NK-92 treated with Interleukin-12 subunit alpha and Interleukin-12 subunit beta, amount 100 ng/mL, for 24 hours (cell line): ENCODE results near the gene MRPL11.

Experiments used
- DNase-seq: peaks from one replicate; lab custom pipeline; 2025; lab: John Stamatoyannopoulos, UW

Gene MRPL11

DNA sequence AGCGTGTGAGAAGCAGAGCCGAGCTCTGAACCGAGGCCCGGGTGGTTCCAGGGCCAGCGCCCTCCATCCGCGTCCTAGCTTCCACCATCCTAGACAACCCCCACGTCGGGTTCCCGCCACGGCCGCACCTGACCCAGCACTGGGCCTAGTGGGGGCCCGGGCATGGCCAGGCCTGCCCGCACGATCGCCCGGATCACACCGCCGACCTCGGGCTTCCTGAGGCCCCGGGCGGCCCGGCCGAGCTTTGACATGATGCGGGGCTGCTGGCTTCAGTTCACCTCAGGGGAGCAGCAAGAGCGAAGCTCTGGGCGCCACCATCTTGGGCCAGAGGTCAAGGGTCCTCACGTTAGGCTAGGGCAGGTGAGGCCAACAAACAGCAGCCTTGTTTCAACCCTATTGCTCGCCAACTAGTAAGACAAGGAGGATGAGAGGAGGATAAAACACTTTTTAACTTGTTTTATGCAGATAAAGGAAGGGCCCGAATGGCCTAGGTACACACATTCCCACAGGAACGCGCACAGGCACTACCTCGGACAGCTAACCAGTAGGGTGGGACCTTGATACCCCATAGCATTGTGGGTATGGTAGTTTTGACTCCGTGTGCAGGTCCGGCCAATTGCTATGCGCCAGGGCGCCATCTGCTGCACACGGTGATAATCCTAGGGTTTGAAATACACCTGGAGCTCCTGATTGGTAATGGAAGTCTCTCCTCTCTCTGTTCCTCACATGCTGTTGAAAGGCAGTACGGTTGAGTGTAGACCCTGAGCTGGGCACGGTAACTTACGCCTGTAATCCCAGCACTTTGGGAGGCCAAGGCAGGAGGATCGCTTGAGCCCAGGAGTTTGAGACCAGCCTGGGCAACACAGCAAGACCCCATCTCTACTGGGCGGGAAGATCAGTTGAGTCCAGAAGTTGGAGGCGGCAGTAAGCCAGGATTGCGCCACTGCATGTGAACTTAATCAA, at the start of gene MRPL11:
Gene MRPL11 (minus strand): TSS at position 345 of the 963 bp plus-strand sequence. CDS start 94 bp downstream, at position 251.
- DNase-seq = peak; percentile 79

- no peak for DNase-seq
Measured at GRCh38 chr11:66484806-66485380, 46.2 kb upstream of the MRPL11 start.

GRCh38 chr11:66480117-66480938, 41.7 kb upstream of the MRPL11 start, which contains the start of gene DPP3:
Gene DPP3 (plus strand): TSS chr11:66480434. CDS start chr11:66482201, 1,767 bp downstream.
- peak; percentile 96 for DNase-seq

DNA sequence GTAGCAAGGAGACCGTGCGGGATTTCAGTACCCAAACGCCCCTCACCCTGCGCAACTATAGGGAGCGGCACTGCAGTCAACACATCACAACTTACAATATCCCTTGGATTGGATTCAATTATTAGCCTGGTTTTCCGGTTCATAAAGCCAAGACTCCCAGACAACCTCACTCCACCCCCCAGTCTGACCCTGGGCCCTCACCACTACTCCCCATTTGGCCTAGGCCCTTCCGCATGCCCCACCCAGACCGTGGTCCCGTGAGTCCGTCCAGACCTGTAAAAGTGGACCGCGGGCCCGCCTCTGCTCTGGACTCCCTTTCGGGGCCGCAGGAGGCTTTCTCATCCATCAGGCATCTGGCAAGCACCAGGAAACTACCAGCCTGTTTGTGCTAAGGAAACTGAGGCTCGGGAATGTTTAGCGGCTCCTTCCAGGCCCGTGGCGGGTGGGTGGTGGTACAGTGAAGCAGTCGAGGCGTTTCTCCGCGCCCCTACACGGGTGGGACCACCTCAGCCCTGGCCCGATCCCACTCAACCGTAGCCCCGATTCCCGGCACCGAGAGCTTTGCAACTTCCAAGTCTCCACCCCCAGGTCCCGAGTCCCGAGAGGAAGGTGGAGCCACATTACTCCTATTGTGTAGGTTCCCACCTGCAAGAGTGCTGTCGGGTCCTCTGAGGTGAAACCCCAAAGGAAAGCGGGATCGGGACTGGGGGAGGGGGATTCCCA, 40.9 kb upstream of the MRPL11 start:
- DNase-seq = no peak

- DNase-seq = no peak
Measured at GRCh38 chr11:66478729-66479393, 40.2 kb upstream of the MRPL11 start.

GRCh38 chr11:66477263-66478201, 38.9 kb upstream of the MRPL11 start:
- no peak for DNase-seq

- no peak for DNase-seq
Measured at GRCh38 chr11:66476841-66477251, 38.2 kb upstream of the MRPL11 start.

DNA sequence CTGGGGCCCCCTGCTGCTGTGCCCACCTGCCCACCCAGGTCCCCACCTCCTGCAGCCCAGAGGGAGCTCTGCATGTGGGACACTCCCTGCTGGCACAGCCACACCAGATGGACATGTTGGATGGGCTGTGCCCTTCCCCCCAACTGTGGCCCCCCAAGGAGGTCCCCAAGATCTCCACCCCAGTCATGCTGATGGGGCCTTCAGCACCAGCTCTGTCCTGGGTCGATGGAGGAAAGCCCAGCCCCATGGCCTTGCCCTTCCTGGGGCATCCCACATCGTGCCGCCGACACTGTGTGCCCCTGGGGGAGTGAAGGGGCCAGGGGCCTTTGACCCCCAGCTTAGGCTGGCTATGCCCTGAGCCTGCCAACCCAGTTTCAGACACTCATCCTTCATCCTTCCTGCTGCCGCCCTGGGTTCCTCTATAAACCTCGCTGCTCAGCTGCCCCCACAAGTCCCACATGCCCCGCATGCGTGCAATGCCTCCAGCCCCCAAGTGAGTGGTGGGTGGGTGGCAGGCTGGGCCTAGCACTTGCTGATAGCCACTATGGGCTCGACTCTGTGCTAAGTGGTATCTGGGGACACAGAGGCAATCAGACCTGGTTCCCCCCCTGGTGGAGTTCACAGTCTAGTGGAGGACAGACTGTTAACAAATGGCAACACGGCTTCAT, 37.7 kb upstream of the MRPL11 start:
- DNase-seq = no peak

GRCh38 chr11:66475349-66476172, 36.9 kb upstream of the MRPL11 start:
- no peak for DNase-seq

DNA sequence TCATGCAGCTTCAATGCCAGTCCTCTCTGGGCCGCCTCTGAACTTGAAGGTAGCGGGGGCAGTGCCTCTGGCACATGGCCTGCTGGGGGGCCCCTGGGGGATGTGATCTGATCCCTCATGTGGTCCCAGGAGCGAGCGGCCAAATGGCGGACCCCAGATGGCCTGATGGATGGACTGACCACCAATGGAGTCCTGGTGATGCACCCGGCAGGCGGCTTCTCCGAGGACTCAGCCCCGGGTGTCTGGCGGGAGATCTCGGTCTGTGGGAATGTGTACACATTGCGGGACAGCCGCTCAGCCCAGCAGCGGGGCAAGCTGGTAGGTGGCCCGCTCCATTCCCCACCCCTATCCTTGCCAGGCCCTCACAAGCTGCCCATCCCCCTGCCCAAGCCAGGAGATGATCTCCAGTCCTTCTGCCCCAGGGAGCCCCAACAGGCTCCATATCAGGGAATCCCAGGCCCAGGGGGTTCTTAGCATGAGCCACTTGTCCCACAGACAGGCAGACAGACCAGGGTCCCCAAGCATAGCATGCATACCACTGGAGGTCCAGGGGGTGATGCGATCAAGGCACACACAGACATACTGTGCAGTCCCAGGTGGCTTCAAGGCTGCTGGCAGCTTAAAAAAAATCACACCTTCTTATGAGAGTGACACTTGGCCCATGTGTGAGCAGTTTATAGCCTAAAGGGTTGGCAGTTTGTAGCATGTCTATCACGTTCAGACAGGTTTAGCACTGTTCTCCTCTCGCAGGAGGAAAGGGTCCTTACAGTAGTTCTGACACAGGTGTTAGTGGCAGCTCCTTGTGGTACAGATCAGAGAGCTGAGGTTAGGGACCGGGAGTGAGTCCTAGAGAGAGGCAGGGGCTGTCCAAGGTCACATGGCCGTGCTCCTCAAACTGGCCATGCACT, 35.2 kb upstream of the MRPL11 start:
- no peak for DNase-seq

- DNase-seq = no peak
Measured at GRCh38 chr11:66473167-66473566, 34.5 kb upstream of the MRPL11 start.

- DNase-seq = no peak
Measured at GRCh38 chr11:66472054-66472453, 33.4 kb upstream of the MRPL11 start.

DNA sequence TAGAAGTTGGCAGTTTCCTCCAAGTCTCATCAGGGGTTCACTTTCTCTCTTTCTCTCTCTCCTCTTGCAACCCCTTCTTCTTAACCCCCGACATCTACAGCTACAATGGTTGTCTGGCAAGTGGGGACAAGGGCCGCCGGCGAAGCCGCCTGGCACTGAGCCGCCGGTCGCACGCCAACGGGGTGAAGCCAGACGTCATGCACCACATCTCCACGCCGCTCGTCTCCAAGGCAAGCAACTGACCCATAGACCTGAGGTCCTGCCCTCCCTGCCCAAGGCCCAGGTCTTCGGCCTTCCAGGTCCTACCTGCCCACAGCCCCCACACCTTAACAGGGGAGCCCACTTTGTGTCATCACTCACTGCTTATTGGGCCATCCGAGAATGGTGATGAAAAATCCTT, 32.5 kb upstream of the MRPL11 start:
- no peak for DNase-seq

- no peak for DNase-seq
Measured at GRCh38 chr11:66470015-66470414, 31.4 kb upstream of the MRPL11 start.

DNA sequence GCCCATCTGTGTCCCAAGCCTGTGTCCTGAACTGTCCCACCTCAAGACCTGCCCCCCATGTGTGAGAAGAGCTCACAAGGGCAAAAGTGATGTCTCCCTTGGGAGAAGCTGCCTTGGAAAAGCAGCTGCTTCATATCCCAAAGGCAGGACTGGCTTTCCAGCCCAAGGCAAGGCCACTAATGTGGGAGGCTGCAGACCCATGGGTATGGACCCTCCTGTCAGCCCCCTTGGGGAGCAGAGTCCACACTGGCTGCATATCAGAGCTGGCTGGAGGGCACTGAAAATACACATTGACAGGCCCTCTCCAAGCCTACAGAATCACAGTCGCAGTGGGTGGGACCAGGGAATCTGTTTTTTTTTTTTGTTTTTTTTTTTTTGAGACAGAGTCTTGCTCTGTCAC, 30.8 kb upstream of the MRPL11 start:
- no peak for DNase-seq

DNA sequence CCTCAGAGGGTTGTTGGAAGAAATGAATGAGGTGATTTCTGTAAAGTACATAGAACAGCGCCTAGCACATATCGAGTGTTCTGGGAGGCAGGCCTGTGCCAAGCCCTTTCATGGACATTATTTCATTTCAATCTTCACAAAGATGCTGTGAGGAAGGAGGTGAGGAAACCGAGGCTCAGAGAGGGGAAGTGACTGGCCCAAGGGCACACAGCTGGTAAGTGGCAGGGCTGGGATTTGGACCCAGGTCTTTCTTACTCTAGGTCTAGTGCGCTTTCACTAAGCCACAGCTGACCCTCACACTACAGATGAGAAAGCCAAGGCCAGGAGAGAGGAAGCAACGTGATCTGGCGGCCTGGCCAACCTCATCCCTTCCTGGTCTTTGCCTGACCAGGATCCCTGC, 30.0 kb upstream of the MRPL11 start:
- no peak for DNase-seq

GRCh38 chr11:66467756-66468155, 29.1 kb upstream of the MRPL11 start:
- DNase-seq = no peak
